HG03108 (cell line): ENCODE data around the gene CEBPG.

Experiments
- ATAC-seq: cut with Tn5 transposase; IDR thresholded peaks from one replicate; pipeline ENCODE4 v1.9.1; 2021; ENCODE audit warnings: moderate library complexity; ENCODE audit not compliant: unreplicated experiment

The CEBPG gene

DNA sequence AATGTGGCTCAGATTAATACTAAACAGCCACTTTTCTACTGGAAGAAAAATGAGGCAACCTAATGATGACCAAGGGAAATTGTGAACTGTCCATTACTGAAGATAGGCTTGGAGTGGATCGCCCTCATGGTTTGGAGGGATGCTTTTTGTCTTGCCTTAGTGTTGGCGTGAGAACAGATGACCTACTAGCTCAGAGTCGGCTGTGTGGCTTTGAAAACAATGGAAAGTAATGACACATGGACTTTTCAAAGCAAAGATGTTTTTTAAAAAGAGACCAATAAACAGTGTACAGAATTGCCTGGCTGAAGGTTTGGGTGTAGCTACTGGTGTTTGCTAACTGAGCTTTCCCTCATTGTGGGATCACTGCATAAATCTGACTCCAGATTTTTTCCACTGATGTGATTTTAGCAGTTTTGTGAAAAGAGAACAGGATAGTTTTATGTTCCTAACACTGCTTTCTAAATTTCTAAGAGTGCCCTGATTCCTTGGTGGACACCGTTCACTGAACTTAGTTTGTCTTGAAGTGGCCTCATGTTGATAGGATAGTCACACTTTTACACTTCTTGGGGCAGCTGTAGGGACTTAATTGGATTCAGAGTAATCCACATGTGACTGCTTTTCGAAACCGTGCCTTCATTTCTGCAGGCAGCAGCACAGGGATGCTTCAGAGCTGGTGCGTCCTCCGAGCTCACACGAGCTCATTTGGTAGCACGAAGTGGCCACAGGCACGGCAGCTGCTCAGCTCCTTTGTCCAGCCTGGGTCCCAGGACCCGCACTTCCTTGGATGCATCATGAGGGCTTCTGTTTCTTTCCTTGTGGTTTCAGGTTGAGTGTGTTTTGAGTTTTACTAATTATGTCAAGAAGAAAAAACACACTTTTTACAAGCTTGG, 4.3 kb downstream of the CEBPG start:
- no peak for ATAC-seq

DNA sequence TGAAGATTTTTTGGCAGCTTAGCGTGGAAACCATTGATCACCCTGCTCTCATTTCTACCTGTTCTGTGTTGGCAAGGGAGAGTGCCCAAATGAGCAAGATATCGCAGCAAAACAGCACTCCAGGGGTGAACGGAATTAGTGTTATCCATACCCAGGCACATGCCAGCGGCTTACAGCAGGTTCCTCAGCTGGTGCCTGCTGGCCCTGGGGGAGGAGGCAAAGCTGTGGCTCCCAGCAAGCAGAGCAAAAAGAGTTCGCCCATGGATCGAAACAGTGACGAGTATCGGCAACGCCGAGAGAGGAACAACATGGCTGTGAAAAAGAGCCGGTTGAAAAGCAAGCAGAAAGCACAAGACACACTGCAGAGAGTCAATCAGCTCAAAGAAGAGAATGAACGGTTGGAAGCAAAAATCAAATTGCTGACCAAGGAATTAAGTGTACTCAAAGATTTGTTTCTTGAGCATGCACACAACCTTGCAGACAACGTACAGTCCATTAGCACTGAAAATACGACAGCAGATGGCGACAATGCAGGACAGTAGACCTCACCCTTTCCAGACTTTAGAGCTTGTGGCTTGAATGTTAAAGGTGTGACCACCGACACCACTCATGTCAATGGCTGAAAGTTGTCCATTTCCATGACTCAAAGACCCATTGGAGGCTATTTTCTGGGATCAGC, 5.8 kb downstream of the CEBPG start:
- no peak for ATAC-seq

DNA sequence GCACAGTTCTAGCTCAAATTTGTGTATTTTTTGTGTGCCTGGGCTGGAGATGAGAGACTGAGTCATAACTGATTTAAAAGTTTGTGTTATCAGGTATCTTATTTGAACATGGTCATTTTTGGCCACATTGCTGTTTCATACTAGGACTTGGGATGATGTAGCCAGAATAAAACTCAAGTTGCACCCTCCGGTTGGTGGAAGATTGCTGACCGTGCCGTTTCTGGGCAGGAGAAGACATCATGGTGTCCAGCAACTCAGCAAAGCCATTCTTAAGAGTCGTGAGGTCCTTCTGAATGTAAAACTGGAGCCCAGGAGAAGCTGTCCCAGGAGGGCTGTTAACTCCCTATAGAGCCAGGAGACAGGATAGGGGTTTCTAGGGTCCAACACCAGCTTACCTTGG, 7.6 kb downstream of the CEBPG start:
- no peak for ATAC-seq

DNA sequence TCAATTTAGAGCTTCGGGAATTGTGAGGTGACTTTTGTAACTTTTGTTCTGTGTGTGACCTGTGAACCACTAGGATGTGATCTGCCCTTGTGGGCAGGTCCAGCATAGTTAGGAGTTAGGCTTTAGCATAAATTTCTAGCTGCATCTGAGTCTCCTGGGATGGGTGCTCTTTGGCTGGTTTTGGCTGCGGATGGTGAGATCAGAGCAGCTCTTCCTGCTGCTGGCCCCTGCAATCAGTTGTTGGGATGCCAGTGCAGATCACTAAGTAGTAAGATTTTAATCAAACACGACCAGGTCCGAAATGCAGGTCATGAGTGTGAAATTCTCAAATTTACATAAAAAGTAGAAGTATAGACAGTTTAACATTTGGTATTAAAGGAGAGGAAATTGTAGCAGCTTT, 8.5 kb downstream of the CEBPG start:
- no peak for ATAC-seq

DNA sequence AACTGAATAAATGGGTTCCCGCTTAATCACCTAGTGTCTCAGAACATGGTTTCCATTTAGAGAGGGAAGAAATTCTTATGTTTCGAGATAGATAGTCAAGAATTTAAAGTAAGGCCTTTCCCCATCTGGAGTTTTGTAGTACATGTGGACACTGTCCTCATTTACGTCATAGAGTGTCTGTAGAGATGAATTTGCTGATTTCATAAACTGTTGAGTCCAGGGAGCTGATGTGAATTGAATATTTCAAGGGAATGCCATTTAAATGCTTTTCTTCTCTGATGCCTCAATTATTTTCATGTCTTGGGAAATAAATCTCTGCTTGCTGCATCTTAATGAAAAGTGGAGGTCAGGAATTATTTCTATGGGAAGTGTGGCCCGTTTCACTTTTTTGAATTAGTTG, 9.5 kb downstream of the CEBPG start:
- ATAC-seq = no peak

DNA sequence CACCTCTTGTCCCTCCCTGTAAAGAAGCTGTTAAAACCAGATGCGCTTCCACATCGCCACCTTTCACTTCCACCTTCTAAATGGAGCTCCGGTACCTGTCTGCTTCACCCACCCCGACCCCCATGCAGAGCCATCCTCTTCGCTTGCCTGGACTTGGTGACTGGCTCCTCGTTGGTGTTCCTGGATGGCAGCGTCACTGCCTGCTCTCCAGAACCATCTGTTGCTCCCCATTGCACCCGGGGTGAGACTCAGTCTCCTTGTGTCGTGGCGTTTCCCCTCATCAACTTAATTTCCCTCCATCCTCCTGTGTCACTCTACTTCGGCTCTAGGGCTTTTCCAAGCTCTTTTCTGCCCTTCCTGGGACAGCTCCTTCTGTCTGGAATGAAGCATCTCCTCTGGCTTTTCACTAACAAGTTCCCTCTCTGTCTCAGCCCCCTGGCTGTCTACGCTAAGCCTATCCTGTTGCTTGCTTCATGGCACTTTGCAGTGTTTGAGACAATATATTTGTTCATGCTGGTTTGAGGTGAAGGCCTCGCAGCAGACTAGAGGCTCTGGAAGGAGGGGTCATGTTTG, 10.3 kb downstream of the CEBPG start:
- no peak for ATAC-seq

DNA sequence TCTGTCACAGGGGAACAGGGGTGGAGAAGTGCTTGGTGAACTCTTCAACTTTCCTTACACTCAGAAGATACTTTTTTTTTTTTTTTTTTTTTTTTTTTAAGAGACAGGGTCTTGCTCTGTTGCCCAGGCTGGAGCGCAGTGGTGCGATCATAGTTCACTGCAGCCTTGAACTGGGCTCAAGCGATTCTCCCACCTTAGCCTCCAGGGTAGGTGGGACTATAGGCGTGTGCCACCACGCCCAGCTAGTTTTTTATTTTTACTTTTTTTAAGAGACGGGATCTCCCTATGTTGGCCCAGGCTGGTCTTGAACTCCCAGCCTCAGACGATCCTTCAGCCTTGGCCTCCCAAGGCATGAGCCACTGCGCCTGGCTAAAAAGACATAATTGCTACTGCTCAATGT, 11.5 kb downstream of the CEBPG start:
- ATAC-seq = no peak

DNA sequence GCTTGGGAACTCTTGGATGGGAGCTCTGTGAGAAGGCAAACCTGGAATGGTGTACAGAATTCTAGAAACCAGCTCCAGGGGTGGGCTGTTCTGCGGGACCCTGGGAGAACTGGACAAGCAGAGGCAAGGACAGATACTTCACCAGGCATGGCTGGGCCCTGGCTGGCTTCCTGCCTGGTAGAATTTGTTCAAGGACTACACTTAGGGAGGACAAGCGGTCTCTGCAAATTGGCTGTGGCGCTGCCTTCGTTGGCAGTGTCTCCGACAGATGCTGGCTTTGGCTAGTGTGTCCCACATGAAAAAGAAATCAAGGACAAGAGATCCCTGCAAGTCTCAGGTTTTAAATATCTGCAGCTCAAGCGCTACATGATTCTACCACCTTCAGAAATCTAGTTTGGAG, 12.4 kb downstream of the CEBPG start:
- ATAC-seq = no peak

DNA sequence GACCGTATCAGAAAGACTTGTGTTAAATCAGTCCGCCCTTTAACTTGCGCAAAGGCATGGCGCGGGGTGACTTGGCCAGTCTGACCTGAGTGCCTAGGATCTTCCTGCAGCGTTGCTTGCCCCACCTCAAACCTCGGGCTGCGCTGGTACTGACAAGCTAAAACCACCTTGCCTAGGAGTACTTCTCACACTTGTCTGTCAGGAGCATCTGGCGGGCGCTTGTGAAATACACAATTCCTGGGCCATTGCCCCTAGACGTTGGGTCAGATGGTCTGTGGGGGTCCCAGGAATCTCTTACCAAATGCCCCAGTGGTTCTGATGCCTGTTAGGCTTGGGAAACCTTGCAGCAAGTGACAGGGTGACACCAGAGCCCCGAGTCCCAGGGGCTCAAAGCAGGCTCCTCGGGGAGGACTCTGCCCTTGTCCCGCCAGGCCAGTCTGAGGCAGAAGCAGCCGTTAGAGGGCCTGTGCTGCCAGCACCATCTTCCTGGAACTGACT, 12.9 kb downstream of the CEBPG start:
- ATAC-seq = no peak

DNA sequence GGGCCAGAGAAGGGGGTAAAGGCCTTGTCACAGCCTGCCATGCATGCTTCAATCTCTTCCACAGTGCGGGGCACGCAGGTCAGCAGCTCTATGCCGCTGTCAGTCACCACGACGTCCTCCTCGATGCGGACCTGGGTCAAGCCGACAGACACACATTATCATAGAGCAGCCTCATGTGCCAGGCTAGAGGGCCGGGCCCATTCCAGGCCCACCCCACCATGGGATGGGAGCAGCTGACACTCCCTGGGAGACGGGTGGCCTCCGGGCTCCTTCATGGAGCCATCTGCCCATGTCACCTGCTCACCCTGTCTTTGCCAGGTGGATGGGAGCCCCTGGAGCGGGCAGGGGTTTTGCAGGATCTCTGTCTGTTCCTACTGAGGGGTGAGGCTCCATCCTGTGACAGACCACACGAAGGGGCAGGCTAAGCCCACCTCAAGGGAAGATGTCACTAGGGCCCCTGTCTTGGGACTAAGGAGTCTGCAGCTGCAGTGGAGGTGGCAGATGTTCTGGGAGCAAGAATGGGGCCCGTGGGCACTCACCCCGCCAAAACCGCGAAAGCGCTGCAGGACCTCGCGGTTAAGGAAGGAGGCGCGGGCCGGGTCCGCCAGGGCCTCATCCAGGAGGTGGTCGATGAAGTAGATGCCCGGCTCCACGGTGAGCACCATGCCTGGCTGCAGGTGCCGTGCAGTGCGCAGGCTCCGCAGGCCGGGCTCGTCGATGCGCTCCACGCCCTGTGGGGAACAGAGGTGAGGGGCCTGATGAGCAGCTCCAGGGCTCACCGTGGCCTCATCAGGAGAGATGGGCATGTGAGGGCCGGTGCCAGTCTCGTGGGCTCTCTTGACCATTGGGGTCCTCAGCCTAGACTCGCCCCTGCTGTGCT, 14.1 kb downstream of the CEBPG start:
- no peak for ATAC-seq

DNA sequence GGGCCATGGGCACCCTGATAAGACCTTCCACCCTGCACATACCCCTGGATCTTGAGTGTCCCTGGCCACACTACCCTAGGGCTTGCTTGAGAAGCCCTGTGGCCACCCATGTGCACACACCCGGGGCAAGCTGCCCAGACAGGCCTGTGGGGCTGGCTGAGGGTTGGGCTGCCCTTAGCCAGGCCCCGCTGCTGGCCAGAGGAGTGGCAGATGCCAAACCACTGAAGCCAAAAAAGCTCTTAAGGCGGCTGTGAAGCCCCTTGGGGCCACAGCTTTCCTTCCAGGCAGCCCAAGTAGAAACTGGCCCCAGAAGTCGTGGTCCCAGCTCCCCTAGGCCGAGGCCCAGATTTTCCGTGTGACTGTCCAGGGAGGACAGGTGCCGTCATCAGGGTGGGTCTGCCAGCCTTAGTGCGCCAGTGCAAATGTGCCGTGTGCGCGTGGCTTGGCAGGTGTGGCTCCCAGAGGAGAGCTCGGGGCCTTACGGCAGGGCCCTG, 14.8 kb downstream of the CEBPG start:
- no peak for ATAC-seq

DNA sequence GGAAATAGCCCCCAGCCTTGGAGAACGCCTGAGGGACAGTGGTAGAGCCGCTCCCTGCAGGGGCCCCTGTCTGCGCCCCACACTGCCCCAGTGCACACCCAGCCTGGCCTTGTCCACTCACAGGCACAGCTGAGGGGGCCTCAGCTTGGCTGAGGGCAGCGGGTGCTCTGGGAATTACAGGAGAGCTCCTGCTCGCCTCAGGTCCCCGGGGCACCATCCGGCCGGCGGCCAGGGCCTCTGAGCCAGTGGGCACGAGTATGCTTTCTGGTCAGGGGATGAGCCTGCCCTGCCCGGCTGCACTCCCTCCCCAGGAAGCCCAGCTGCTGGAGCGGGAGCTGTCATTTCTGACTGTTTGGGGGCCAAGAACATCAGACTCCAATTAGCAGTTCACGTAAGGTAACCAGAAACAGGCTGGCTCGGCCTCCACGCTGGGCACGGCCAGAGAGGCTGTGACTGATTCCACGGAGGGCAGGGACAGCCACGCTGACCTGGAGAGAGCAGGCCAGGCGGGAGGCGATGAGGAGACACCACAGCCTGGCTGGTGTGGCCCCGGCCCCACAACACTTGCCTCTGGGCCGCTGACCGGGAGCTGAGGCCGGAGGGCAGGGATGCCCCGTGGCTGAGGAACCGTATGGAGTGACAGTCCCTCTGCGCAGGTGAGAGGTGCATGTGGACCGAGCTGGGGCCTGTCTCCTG, 15.4 kb downstream of the CEBPG start:
- ATAC-seq = no peak

DNA sequence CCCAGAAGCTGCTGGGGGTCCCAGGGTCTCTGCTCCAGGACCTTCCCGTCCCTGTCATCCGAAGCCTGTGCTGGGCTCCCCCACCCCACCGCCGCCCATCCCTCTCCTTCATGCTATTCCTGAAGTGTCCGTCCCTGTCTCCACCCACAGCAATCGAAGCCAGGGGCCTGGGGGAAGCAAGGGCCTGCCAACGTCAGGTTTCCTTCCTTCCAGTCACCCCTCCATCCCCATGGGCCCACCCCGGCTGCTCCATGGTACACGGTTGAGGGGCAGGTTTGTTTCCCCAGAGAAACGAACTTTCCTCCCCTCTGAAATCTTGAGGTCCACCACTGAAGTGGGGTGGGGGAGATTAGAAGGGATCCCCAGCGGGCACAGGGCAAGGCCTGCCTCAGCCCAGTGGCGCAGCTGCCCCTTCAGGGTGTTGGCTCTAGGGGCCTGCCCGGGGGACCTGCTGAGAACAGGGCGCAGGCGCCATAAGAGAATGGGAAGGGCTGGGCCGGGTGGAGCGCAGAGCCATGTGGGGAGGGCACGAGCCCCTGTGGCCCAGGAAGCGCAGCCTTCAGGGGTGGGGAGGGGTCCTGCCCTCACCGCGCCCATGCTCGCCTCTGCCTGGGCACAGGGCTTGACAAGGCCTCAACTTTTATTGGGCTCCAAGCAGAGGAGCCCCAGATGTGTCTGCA, 16.1 kb downstream of the CEBPG start:
- no peak for ATAC-seq

DNA sequence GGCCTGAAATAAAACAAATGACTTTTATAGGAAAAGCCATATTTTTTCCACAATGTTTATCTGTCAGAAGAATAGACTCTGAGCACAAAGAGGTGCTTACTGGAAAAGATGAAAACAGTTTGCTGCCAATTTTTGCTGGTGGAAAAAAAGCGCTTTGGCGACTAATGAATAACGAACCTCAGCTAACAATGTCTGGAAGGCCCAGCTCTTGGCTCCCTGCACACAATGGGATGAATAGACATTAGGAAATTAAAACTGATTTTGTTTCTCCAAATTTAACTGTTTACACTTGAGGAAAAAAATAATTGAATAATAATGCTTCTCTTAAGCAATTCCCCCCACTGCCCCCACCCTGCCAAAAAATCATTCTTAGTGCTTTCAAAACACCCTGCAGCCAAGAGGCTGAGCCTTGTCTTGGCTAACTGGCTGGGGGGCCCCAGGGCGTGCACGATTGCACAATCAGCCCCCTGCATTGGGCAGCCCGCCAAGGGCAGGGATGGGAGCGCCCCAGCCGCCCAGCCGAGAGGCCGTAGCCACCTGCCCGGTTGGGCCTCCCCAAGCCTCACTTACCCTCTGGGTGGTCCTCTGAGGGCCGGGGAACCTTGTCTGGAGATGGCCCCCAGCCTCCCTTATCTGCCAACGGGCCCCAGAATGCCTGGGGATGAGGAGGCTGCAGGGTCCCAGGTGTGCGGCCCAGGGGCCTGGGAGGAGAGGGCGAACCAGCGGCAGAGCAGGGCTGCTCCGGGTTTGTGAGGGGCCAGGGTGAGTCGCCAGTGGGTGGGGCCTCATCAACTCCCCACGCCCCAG, 16.8 kb downstream of the CEBPG start:
- no peak for ATAC-seq

DNA sequence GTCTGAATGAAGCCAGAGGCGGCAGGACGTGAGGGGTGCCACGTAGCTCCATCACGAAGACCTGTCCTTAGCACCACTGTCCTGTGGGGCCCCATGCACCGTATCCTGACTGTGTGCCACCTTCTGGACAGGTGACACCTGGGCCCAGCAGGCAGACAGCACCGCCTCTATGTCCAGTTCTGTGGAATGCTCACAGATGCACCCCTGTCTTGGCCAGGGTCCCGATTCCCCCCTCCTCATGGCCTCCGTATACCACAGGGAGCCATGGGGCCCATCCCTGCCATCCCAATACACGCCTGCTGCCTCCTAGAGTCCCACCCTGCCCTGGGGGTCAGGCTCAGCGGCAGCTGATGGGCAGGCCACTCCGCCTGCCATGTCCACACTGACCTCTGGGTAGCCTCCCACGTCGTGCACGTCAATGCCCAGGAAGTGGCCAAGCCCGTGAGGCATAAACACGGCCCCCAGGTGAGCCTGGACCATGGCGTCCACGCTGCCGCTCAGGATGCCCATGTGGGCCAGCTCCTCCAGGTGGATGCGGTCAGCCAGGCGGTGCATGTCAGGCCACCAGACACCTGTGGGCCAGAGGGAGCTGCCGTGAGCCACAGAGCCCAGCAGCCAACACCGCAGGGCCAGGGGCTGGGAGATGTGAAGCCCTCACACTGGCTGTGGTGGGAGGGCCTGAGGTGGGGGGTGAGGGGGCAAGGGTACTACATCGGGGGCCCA, 17.6 kb downstream of the CEBPG start:
- ATAC-seq = no peak

DNA sequence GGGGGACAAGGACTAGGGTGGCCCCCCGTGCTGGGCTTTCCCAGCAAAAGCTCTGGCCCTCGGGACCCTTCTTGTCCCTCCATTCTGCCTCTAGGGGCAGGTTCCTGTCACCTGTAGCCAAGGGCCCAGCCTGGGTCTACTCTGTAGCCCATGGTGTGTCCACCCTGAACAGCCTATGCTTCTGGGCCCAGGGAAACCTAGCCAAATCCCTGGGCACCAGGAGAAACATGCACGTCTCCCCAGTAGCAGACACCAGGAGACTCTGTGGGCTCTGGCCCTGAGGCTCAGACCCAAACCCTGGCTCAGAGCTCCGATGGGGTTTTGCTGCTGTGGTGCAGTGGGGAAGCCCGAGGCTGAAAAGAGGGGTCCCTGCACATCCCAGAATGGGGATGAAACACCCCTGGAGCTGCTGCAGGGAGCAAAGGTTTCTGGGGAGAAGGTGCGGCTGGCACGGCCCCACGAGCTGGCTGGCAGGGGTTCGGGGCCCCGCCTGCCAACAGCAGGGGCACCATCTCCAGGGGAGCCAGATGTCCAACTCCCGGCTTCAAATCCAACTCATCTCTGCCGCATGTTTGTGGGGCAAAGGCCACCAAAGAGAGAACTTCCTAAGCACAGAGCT, 18.2 kb downstream of the CEBPG start:
- ATAC-seq = no peak

DNA sequence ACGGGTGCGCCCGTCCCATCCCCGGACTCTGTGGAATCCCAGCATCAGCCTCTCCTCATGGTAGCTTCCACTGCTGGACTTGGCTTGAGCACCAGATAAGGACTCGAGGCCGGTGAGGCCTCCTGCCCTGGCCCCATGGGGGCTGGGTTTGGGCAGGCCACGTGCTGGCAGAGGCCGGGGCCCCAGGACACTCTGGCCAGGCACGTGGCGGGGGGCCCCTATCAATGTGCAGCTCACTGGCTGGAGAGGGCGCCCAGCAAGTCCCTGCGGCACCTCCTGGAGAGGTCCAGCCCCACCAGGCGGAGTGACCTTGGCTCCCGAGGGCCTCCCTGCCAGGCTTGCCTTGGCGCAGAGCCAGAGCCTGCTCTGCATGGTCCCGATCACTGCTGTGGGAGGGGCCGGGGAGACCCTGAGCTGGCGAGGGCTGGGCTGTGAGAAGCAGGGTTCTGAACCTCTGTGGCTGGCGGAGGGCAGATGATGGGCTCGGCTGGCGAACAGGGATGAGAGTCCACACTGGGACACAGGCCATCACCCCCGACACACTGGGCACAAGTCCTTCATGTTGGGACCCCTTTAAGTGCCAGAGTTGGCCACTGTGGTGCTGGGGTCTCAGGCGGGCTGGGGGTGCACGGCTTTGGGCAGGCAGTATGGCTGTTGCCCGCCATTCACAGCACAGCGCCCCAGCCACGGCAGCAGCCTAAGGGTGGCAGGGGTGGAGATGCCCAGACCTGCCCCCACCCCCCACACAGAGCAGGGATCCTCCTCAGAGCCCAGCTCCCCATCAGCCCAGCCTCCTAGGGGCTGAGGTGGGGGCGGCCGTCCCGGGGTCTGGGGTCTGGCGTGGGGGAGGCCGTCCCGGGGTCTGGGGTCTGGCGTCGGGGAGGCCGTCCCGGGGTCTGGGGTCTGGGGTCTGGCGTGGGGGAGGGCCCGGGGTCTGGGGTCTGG, 19.1 kb downstream of the CEBPG start:
- ATAC-seq = no peak
